ENCODE data around the gene LYPD6B.

LYPD6B gene, protein sequence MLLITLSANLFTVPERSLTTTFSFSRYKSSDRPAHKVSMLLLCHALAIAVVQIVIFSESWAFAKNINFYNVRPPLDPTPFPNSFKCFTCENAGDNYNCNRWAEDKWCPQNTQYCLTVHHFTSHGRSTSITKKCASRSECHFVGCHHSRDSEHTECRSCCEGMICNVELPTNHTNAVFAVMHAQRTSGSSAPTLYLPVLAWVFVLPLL

DNA sequence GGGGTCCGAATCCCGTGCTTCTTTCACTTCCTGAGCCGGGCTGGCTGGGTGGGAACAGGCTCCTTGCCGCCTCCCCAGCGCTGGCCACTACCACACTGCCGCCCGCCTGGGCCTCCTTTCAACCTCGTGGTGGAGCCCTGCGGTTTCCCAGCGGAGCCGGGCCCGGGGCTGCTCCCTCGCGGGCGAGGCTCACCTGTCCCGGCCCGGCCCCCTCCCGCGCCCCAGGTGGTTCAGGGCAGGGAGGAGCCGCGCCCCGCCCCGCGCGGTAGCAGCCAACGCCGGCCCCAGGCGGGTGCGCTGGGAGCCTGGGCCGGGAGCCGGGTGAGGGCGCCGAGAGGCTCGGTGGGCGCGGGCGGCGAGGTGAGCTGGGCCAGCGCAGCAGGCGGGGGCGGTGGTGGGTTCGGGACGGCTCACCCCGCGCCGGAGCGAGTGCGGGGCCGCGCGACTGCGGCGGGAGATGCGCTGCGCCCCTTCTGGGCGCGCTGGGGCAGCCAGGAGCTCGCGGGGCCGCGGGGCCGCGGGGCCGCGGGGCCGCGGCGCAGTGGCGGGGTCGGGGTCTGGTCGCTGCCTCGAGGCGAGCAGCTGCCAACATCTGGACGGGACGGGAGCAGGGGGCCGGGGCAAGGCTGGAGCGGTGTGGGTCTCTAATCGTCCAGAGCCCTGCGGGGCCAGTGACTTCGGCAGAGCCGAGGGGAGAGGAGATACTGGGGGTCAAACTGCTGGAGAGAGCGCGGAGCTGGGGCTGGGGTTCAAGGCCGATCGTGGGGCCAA, at the start of gene LYPD6B:
Gene LYPD6B, plus strand, starts transcription at position 258 of the 771 bp plus-strand sequence. CDS start 92,250 bp downstream, outside the sequence.
- DNase-seq: no peak

DNA sequence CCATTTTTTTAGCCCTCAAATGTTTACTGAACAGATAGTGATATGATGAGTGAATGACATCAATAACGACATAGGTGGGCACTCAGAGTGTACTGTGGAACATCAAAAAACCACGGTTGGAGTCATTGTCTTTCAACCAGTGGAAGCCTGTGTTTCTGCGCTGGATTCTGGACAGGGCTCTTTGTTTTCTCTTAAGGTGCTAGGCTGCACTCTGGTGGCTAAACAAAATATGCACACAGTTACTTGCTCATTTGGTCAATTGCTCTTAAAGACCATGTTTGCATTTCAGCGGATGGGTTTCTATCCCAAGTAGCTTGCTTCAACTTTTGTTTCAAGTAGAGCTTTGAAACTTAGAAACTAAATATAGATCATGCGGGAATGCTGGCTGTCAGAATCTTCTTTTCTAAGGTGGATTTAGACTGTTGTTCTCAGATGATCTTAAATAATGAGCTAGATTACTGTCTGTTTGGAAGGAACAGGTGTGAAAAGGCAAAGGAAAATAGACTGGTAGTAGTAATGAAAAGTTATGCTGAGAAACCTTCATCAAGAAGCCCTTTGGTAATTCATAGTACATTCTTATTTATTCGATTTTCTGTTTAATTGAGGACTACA, 48.5 kb upstream of the LYPD6B start:
- DNase-seq: peak; percentile 74

DNA sequence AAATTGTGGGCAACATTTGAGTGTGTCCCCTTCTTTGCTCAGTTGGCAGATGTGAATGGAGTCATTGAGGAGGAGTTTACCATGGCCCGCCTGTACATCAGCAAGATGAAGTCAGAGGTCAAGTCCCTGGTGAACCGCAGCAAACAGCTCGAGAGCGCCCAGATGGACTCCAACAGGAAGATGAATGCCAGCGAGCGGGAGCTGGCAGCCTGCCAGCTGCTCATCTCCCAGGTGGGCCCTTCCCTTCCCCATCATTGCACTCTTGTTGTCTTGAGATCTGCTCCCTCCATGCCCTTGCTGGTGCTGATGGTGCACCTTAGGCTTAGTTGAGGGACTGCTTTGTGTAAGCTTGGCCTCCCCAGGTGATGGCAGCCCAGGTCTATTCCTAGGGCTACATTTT, 47.5 kb upstream of the LYPD6B start:
- no peak for DNase-seq

DNA sequence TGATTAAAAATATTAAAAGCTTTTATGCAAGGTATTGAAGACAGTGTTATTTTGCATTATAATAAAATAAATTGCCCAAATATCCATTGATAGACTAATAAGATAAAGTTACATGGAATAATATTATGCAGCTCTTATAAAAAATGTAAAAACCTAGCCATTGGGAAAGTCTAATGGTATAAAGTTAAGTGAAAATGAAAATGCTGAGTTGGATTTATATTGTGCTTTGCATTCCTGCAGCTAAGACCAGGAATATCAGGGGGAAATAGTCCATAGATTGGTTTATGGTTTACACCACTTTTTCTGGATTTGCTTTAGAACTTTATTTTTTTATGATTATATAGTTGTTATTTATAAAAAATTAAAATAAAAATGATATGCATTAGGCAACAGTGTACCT, 46.1 kb upstream of the LYPD6B start:
- no peak for DNase-seq

DNA sequence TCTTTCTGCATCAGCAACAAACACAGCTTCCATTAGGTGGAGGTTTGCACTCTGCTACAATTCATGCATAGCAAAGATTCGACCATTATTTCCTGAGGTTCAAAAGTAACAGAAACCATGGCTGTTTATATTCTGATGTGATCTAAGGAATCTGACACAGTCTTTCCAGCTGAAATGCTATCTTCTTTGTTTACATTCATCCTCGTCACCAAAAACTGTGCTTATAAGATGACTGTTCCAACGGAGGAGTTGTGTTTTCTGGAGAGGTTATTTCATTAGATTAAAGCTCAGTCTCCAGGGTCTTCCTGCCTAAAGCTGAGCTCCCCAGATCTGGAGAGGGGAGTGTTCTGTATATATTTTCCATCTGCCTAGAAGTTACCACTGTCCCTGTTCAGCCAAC, 45.1 kb upstream of the LYPD6B start:
- DNase-seq: no peak

DNA sequence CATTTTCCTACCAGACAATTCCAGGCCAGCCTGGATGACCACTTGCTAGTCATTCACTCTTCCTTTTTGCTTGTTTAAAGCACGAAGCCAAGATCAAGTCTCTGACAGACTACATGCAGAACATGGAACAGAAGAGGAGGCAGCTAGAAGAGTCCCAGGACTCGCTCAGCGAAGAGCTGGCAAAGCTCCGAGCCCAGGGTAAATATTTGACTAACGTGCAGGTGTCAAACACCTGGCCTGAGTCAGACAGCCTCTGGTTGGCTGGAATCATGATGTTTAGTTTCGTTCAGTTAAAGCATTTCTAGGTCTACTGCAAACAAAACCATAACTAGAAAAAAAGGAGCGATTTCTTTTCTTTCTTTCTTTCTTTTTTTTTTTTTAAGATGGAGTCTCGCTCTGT, 44.2 kb upstream of the LYPD6B start:
- no peak for DNase-seq

DNA sequence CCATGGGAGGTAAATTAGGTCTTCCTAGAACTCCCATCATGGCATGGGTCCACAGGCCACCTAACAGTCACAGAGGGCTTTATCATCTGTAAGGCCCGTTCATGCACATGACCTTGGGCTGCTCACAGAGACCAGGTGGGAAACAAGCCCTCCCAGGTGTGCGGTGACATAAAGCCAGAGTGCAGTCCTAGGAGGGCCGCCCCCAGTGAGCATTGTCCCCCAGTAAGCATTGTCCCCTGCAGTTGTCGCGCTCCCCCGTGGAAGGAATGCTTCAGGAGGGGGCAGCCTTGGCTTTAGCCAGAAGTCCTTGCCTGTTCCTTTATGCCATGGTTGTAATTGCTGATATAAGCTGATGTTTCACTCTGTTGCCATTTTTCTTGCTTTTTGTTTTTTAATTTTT, 41.7 kb upstream of the LYPD6B start:
- no peak for DNase-seq

DNA sequence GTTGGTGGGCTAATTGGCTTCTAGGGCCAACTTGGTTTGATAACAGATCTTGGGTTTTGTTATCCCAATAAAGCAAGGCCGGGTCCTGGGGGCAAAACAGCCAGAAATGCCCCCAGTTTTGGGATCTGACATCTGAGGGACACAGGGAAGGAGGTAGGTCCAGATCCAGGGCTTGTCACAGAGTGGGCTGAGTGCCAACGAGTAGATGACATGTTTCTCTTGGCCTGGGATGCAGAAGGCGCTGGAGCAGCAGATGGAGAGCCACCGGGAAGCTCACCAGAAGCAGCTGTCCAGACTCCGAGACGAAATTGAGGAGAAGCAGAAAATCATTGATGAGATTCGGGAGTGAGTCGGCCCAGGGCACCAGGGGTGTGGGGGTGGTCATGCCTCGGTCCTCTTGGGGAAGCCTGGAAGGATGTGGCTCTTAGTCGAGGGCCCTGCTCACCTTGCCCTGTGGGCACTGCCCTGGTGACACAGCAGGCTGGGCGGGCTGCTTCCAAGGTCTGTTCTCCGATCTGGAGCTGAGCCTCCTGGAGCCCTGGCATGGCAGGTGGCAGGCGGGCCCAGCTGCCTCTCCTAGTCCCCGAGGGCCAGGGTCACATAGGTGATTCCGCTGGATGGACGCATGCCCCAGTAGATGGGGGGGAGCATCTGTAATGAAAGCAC, 40.2 kb upstream of the LYPD6B start:
- no peak for DNase-seq

DNA sequence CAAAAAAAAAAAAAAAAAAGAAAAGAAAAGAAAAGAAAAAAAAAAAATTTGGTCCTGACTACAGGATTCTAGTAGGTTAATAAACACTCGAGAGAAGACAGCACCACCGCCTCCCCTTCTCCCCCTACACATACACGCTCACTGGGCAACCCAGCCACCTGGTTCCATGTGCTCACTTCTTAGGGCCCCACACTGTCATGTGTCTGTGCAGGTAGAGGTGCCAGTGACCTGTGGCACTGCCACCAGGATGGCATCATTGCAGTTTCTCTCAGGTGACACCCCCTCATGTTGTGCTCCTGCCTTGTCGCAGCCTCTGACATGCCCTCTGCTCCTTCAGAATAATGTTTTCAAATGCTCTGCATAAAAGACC, 39.7 kb upstream of the LYPD6B start:
- no peak for DNase-seq

DNA sequence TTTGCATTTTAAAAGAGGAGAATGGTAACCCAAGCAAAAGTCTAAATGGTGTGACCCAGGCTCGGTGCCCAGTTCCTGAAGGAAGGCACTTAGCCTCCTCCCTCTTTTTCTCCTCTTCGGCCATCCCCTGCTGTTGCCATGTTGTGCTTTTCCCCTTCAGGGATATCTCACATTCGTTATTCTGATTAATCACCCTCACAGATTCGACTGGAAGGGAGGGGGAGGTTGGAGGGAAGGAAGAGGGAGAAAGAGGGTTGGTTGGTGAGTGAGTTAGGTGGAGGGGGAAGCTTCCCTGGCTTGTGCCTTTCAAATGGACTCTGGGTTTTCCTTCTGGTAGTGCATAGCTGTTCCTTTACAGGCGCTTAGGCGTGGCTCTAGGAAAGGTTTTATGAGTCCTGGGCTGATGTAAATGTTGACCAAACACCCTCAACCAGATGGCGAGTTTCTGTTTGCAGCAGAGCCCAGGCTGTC, 39.0 kb upstream of the LYPD6B start:
- DNase-seq: no peak

DNA sequence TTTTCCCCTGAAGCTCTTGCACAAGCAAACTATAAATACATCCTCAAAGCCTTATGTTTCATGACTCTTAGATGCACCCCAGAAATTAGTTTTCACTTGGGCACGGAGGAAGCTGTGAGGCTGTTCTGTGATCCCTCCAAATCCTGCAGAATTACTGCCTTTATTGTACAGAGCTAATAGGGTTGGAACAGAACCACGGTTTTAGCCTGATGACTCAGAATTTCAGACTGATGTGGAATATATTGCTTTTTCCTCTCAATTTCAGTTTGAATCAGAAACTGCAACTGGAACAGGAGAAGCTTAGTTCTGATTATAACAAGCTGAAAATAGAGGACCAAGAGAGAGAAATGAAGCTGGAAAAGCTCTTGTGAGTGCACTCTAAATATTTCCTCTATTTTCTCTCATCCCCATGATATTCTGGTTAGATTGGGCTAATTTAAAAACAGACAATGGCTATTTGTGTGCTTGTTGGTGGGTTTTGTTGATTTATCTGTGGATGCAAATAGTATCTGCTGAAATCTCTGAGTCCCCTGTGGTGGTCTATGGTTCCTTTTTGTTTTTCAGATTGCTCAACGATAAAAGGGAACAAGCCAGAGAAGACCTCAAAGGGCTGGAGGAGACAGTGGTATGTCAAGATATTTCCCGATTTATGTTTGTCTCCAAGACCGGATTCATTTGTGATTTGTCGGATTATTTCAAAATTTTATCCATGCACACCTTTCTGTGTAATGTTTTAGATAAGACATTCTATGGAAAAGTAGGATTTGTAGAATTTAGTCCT, 38.2 kb upstream of the LYPD6B start:
- DNase-seq: no peak

DNA sequence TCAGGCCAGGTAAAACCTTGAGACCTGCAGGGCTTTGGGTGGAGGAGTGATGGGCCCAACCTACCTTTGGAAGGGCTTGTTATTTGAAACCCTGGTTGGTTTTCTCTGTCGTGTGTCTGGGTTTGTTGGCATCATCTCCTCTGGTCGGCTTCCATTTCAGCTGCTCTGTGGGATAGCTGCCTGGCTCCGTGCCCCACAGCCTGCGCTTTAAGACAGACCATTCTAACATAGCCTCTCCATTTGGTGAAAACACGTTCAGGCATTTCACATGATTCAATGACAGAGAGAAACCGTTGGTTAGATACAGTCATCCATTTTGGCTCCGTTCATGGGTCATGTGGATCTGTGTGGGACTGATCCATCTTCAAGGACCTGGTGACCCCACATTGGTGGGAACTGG, 37.0 kb upstream of the LYPD6B start:
- DNase-seq: no peak

DNA sequence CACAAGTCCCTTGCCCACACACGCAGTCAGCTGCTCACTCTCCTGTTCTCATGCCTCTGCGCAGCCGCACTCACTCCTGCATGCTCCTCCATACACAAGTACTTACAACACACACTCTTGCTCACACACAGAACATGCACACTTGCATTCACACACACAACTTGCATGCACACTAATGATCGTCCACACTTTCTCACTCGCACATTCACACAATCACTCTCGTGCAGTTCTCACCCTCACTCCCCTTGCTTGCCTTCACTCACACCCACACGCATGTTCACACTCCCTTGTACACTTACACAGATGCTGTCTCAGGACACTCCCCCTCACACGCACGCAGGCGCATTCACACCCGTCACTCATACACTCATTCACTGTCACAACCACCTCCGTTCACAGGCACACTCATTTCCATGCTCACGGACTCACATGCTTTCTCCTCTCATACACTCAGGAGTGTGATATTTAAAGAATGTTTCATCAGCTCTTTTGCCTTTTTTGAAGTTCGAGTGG, 36.1 kb upstream of the LYPD6B start:
- DNase-seq: no peak

DNA sequence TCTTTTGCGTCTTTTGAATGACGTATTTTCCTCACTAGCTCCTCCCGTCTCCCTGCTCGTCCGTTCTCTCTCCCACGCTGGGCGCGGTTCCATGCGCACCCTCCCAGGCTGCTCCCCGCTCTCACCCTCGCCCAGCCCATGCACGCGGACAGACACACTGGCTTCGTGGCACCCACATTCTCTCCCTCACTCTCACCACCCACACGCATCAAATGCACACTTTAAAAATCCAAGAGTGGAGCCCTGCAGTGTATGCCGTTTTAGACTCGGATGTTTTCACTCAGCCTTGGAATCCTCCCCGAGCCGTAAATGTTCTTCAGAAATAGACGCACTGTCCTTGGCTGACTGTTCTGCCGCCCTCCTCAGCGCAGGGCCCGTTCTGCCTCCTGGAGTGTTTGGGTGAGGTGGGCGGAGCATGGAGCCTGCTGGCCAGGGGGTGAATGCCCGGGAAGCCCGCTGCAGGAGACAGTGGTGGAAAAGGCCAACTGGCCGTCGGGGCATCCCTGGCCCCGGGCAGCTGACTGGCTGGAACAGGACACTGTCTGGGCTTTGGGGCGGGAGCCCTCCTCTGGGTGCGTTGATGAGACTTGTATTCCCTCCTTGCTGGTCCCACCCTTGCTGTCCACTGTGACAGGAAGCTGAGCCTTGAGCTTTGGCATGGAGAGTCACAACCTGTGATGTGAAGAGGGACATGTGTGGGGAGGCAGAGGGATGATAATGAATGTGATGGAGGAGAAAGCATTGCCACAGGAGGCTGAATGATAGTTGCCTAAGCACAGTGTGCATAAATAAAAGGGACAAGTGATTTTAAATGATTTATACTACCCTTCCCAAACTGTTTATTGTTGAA, 35.4 kb upstream of the LYPD6B start:
- no peak for DNase-seq

DNA sequence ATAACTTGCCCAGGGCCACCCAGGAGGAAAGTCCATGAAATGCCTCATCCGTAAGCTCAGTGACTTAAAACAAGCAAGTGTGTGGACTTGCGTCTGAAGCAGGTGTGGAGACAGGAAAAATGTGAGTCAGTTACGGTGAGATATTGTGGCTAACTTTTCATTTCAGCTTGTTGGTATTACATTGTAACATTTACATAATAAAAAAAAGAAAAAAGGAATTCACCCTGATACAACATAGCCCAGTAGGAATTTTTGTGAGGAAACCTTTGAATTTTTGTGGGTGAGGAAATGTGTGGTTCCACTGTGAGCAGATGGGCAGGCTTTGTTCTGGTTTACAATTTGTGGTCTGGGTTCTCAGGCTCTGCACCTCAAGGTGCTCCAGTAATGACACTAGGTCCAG, 33.7 kb upstream of the LYPD6B start:
- DNase-seq: no peak

DNA sequence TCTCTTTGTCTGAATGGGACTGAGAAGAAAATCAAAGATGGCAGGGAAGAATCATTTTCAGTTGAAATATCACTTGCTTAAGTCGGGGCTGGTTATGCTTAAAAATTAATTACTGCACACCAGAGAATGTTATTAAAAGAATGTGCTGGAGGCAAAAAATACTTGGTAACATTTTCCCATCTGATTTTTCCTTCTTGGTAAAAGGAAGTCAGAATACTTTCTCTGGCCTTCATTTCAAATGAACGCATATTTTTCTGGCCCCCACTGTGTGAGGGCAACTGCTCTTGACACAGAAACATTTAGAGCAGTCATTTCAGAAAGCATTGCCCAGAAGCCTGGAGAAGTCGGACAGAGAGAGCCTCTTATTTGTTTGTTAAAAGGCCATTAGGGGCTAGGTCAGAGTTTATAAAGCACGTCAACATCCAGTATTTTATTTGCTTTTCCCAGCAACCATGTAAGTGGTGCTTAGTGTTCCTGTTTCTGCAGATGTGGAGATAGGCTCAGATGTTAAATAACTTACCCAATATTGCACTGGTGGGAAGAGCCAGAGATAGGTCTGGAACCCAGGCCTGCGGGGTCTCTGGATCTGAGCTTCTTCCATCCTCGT, 32.9 kb upstream of the LYPD6B start:
- no peak for DNase-seq

DNA sequence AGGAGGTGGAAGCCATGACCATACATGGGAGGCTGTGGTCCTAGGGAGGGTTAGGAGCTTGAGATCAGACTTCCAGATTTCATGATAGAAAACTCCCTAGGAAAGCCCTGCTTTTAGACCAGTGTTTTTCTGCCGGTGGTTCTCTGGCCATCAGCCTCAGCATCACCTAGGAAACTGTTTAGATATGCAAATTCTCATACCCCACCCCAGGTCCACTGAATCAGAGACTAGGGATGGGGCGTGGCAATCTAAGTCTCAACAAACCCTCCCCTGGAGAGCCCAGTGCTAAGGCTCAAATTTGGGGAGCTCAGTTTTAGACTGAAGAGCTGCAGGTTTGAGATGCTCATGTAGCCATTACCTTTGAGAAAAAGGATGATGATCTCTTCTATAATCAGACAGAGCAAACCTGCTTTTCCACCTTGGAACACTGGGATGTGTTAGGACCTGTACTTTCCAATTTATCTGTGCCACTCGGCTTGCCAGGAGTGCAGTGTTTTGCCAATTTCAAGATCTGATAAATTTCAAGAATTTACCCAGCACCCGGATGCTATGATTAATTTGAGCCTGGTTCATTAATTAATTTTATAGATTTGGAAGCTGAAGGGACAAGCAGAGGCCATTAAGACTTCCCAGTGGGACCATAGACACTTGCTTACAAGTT, 31.5 kb upstream of the LYPD6B start:
- no peak for DNase-seq

DNA sequence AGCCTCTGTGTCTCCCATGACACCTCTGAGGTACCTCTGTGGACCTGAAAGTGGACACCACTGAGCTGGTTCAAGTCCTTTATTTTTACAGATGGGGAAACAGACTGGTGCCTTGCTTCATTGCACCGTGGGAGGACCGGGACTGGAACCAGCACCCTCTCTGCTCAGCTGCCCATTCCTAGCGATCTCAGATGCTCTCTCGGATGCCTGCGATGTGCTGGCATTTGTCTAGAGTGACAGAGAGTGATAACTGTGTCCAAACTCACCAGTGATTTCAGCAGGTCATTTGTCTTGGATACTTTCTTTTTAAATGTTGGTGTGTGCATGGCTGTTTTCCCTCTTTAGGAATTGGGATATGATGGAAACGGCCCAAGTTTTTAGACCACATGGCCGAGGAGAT, 30.1 kb upstream of the LYPD6B start:
- no peak for DNase-seq

DNA sequence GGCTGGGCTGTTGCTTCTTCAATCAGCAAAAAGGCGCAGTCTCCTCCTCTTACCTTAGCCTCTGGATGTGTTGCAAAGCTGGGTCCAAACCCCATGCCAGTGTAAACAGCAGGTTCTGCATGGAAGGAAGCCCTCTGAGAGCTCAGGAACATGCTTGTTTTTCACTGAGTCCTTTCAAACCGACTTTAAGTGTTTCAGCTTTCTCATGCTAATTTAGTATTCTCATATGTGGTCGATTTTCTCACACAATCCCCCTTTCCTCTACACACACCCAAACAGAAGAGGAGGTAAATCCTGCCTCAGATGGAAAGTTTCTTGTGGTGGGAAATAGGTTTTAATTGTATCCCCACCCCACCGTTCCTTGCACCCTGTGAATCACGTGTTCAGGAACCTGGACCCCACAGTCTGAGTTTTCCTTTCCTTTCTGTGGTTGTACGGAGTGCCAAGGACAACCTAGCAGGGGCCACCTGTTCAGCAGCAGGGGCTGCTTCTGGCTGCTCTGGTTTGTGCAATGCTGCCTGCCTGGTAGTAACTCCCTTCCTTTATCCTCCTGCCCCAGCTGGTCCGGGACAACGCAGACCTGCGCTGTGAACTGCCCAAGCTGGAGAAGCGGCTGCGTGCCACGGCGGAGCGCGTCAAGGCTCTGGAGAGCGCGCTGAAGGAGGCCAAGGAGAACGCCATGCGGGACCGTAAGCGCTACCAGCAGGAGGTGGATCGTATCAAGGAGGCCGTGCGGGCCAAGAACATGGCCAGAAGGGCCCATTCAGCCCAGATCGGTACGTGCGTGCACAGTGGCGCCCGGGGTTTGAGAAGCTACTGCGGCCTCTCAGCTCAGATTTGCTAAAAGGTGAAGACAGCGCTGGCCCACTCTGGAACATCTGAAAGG, 28.7 kb upstream of the LYPD6B start:
- DNase-seq: no peak

DNA sequence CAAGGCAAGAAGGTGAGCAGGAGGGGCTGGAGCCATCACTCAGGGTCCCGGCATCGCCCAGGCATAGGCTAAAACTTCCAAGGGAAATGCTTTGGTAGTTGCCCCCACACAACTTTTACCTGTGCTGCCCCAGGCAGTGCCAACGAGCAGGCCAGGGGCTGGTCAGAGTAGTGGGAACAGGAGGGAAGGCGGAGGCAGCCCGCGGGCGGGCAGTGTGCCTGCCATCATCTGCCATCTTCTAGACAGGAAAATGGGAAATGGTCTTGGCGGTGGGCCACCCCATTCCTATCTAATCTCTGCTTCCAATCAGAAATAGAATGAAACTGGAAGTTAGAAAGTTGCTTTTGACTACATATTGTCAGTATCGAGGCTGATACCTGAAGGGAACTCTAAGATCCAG, 26.0 kb upstream of the LYPD6B start:
- no peak for DNase-seq
